ENCODE data around the gene RBM20.

RBM20 gene

GRCh38 chr10:110804376-110804775 is 160.2 kb downstream of the RBM20 start:
- H3K4me3 ChIP-seq (ENCODE audit: low read length) = no peak overlapping the region
- no peak for TF ChIP-seq CTCF (conservative IDR thresholded peaks at IDR 0.05; ENCODE audit: low read depth, low read length)
- DNase-seq (ENCODE audit: low read depth) = no peak

- DNase-seq (ENCODE audit: low read depth) = no peak
- no peak for TF ChIP-seq CTCF (conservative IDR thresholded peaks at IDR 0.05; ENCODE audit: low read depth, low read length)
- H3K4me3 ChIP-seq (ENCODE audit: low read length) = no peak overlapping the region
These were observed 161.2 kb downstream of the RBM20 start for GRCh38 chr10:110805292-110805691.

GRCh38 chr10:110806335-110806734 is 162.2 kb downstream of the RBM20 start:
- TF ChIP-seq CTCF (conservative IDR thresholded peaks at IDR 0.05; ENCODE audit: low read depth, low read length) = no peak
- no peak for DNase-seq (ENCODE audit: low read depth)
- H3K4me3 ChIP-seq (ENCODE audit: low read length) = no peak overlapping the region

GRCh38 chr10:110808123-110808522 is 164.0 kb downstream of the RBM20 start:
- no peak for TF ChIP-seq CTCF (conservative IDR thresholded peaks at IDR 0.05; ENCODE audit: low read depth, low read length)
- no peak overlapping the region for H3K4me3 ChIP-seq (ENCODE audit: low read length)
- DNase-seq (ENCODE audit: low read depth) = no peak

GRCh38 chr10:110808615-110809014 is 164.5 kb downstream of the RBM20 start:
- DNase-seq (ENCODE audit: low read depth) = no peak
- no peak overlapping the region for H3K4me3 ChIP-seq (ENCODE audit: low read length)
- no peak for TF ChIP-seq CTCF (conservative IDR thresholded peaks at IDR 0.05; ENCODE audit: low read depth, low read length)

GRCh38 chr10:110810625-110811024 is 166.5 kb downstream of the RBM20 start:
- no peak overlapping the region for H3K4me3 ChIP-seq (ENCODE audit: low read length)
- DNase-seq (ENCODE audit: low read depth) = no peak
- no peak for TF ChIP-seq CTCF (conservative IDR thresholded peaks at IDR 0.05; ENCODE audit: low read depth, low read length)

- TF ChIP-seq CTCF (conservative IDR thresholded peaks at IDR 0.05; ENCODE audit: low read depth, low read length) = no peak
- DNase-seq (ENCODE audit: low read depth) = no peak
- H3K4me3 ChIP-seq (ENCODE audit: low read length) = no peak overlapping the region
These were observed 167.8 kb downstream of the RBM20 start for GRCh38 chr10:110811791-110812581.

Measured in retinal pigment epithelial cell (primary cell).